H9 (cell line): ENCODE data around the gene SYNGR2. TPM values are rescaled to one million over a fixed set of nuclear protein-coding genes. Genes with fewer than 3 reads are reported as not detected.

ENCODE experiments used
- DNase-seq: peaks from one replicate; pipeline ENCODE4 v3.0.0-alpha.2; 2017
- H2AFZ ChIP-seq: one replicate; pipeline ENCODE4 v1.6.1; 2013; ENCODE audit warnings: mild to moderate bottlenecking, low read length, control low read depth, moderate library complexity
- H2AK5ac ChIP-seq: 2 replicates; pipeline ENCODE4 v1.6.1; 2013; ENCODE audit warnings: low read length, control low read depth, mixed read lengths; ENCODE audit not compliant: insufficient read length
- H2BK120ac ChIP-seq: one replicate; pipeline ENCODE4 v1.6.1; 2013; ENCODE audit warnings: low read depth, mild to moderate bottlenecking, low read length, control low read depth, inconsistent platforms; ENCODE audit not compliant: poor library complexity, severe bottlenecking
- H2BK12ac ChIP-seq: 2 replicates; pipeline ENCODE4 v1.6.1; 2013; ENCODE audit warnings: low read length, control low read depth, mixed read lengths, low read depth; ENCODE audit not compliant: insufficient read length
- H2BK15ac ChIP-seq: 2 replicates; pipeline ENCODE4 v1.6.1; 2013; ENCODE audit warnings: low read depth, low read length, control low read depth
- H2BK20ac ChIP-seq: one replicate; pipeline ENCODE4 v1.6.1; 2013; ENCODE audit warnings: low read depth, mild to moderate bottlenecking, low read length, control low read depth, inconsistent platforms; ENCODE audit not compliant: poor library complexity, severe bottlenecking
- H2BK5ac ChIP-seq: 2 replicates; pipeline ENCODE4 v1.6.1; 2013; ENCODE audit warnings: low read length, control low read depth, mixed read lengths; ENCODE audit not compliant: insufficient read length
- H3K14ac ChIP-seq: 2 replicates; pipeline ENCODE4 v1.6.1; 2013; ENCODE audit warnings: low read length, control low read depth; ENCODE audit not compliant: insufficient read depth
- H3K18ac ChIP-seq: 2 replicates; pipeline ENCODE4 v1.6.1; 2013; ENCODE audit warnings: low read depth, mild to moderate bottlenecking, mixed read lengths, low read length, control low read depth; ENCODE audit not compliant: insufficient read length
- H3K23ac ChIP-seq: 2 replicates; pipeline ENCODE4 v1.6.1; 2013; ENCODE audit warnings: low read length, control low read depth, mixed read lengths, low read depth; ENCODE audit not compliant: insufficient read length
- H3K23me2 ChIP-seq: 2 replicates; pipeline ENCODE4 v1.6.1; 2013; ENCODE audit warnings: low read depth, mild to moderate bottlenecking, mixed read lengths, low read length, control low read depth; ENCODE audit not compliant: insufficient read length, poor library complexity, severe bottlenecking
- H3K27ac ChIP-seq: 2 replicates; pipeline ENCODE4 v1.5.1; 2013; ENCODE audit warnings: low read length, control low read depth, mixed read lengths, low read depth; ENCODE audit not compliant: insufficient read length
- H3K27me3 ChIP-seq: 2 replicates; pipeline ENCODE4 v1.6.1; 2013; ENCODE audit warnings: low read length, control low read depth, inconsistent platforms; ENCODE audit not compliant: insufficient read depth
- H3K4ac ChIP-seq: 2 replicates; pipeline ENCODE4 v1.6.1; 2013; ENCODE audit warnings: low read depth, mild to moderate bottlenecking, control low read depth, inconsistent platforms, low read length, moderate library complexity
- H3K4me1 ChIP-seq: 2 replicates; pipeline ENCODE4 v1.6.1; 2013; ENCODE audit warnings: low read length, control low read depth, inconsistent platforms; ENCODE audit not compliant: insufficient read depth
- H3K4me2 ChIP-seq: 2 replicates; pipeline ENCODE4 v1.6.1; 2013; ENCODE audit warnings: low read length, control low read depth, mixed read lengths; ENCODE audit not compliant: insufficient read length, insufficient read depth
- H3K56ac ChIP-seq: 2 replicates; pipeline ENCODE4 v1.6.1; 2013; ENCODE audit warnings: low read depth, mild to moderate bottlenecking, mixed read lengths, low read length, control low read depth; ENCODE audit not compliant: insufficient read length
- H3K79me1 ChIP-seq: 2 replicates; pipeline ENCODE4 v1.6.1; 2013; ENCODE audit warnings: low read depth, mild to moderate bottlenecking, moderate library complexity, low read length, control low read depth, inconsistent platforms; ENCODE audit not compliant: insufficient read depth, poor library complexity, severe bottlenecking
- H3K79me2 ChIP-seq: 2 replicates; pipeline ENCODE4 v1.6.1; 2013; ENCODE audit warnings: low read length, control low read depth, inconsistent platforms; ENCODE audit not compliant: insufficient read depth
- H3K9ac ChIP-seq: 2 replicates; pipeline ENCODE4 v1.6.1; 2013; ENCODE audit warnings: low read length, control low read depth, mixed read lengths; ENCODE audit not compliant: insufficient read length; ENCODE audit errors: extremely low read depth
- H3K9me3 ChIP-seq: one replicate; pipeline ENCODE4 v1.6.1; 2013; ENCODE audit warnings: low read depth, low read length, inconsistent platforms; ENCODE audit not compliant: control insufficient read depth
- H3T11ph ChIP-seq: one replicate; pipeline ENCODE4 v1.6.1; 2013; ENCODE audit warnings: mild to moderate bottlenecking, low read length, control low read depth, inconsistent platforms
- H4K20me1 ChIP-seq: one replicate; pipeline ENCODE4 v1.6.1; 2013; ENCODE audit not compliant: control insufficient read depth, insufficient read length, insufficient read depth
- H4K5ac ChIP-seq: 2 replicates; pipeline ENCODE4 v1.6.1; 2013; ENCODE audit warnings: low read depth, mild to moderate bottlenecking, mixed read lengths, low read length, control low read depth; ENCODE audit not compliant: insufficient read length
- H4K8ac ChIP-seq: replicated peaks from 2 replicates; pipeline ENCODE4 v1.6.1; 2013; ENCODE audit warnings: low read length, control low read depth, mixed read lengths, low read depth; ENCODE audit not compliant: insufficient read length
- H4K91ac ChIP-seq: 2 replicates; pipeline ENCODE4 v1.6.1; 2013; ENCODE audit warnings: low read depth, mild to moderate bottlenecking, moderate library complexity, mixed read lengths, low read length, control low read depth; ENCODE audit not compliant: insufficient read length
- H3K27ac Mint-ChIP-seq, 3 experiments: 2 replicates in 2 of 3; 3 replicates in 1 of 3; pipeline ENCODE4 v1.8.0; 2020 to 2021; ENCODE audit warnings: mixed read lengths in 3 of 3, mild to moderate bottlenecking in 1 of 3, moderate library complexity in 1 of 3
- H3K27me3 Mint-ChIP-seq: 2 replicates; pipeline ENCODE4 v1.8.0; 2021; ENCODE audit warnings: low read depth, mild to moderate bottlenecking, moderate library complexity, mixed read lengths
- H3K36me3 Mint-ChIP-seq, 3 experiments: 2 replicates in 2 of 3; 3 replicates in 1 of 3; pipeline ENCODE4 v1.8.0; 2020 to 2021; ENCODE audit warnings: low read depth in 3 of 3, mixed read lengths in 3 of 3; ENCODE audit not compliant: insufficient read depth in 1 of 3
- H3K4me1 Mint-ChIP-seq, 2 experiments: 2 replicates each; pipeline ENCODE4 v1.8.0; 2020; ENCODE audit warnings: mixed read lengths in 2 of 2
- H3K4me3 Mint-ChIP-seq, 2 experiments: 2 replicates in 1 of 2; 3 replicates in 1 of 2; pipeline ENCODE4 v1.8.0; 2020 to 2021; ENCODE audit warnings: mild to moderate bottlenecking in 2 of 2, mixed read lengths in 2 of 2, moderate library complexity in 1 of 2
- H3K9me3 Mint-ChIP-seq, 2 experiments: 2 replicates in 1 of 2; 3 replicates in 1 of 2; pipeline ENCODE4 v1.8.0; 2020; ENCODE audit warnings: mild to moderate bottlenecking in 2 of 2, mixed read lengths in 2 of 2, moderate library complexity in 1 of 2
- CTCF ChIP-seq: fragments of 200-600 bp; sonication (generic); conservative IDR thresholded peaks from 3 replicates; pipeline ENCODE4 v1.8.0; 2021; ENCODE audit warnings: antibody characterized with exemption, mild to moderate bottlenecking
- WGBS: extraction: QIAGEN DNeasy Blood & Tissue Kit; methylation state at CpG from one replicate; pipeline ENCODE4 v1.1.7; 2013; ENCODE audit warnings: missing lambda C conversion rate, low lambda C conversion rate, mixed read lengths; ENCODE audit not compliant: insufficient read length; ENCODE audit errors: extremely low coverage; 5-methylcytosine and 5-hydroxymethylcytosine counted together
- total RNA-seq: library from RNA; stranded (reverse); gene quantifications from 2 replicates; pipeline ENCODE4 v1.2.1, GENCODE V29; 2021

The SYNGR2 gene
- total RNA-seq, 1 experiment from 2014 or later: 41.0 TPM

DNA sequence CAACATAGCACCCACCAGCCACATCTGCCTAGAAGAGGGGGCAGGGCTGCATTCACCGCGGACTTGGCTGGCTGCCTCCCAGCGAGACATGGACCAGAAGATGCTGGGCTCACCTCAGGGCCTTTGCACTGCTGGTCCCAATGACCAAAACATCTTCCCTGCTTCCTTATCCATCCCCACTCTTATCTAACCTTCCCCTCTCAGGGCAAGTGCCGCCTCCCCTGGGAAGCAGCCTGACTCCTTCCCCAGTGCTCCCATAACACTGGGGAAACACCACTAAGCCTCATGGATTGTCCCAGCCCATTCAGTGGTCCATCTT, 45.5 kb upstream of the SYNGR2 start:
- H3T11ph ChIP-seq: no peak overlapping the region
- no peaks in the 10 kb centered on the region for H3K9me3 ChIP-seq
- H3K79me1 ChIP-seq: no peaks in the 10 kb centered on the region
- H4K8ac ChIP-seq: no peak overlapping the region
- H3K18ac ChIP-seq: no peak overlapping the region
- H2BK20ac ChIP-seq: no peak overlapping the region
- H4K20me1 ChIP-seq: no peaks in the 10 kb centered on the region
- no peak overlapping the region for H3K27ac ChIP-seq
- H2BK120ac ChIP-seq: no peak overlapping the region
- no peak overlapping the region for H2AK5ac ChIP-seq
- Mint-ChIP-seq H3K4me1 (peaks cover 5 to 12% of the 10 kb centered on the region in 2 experiments), H3K27ac (no peak overlapping the region), H3K36me3 (peaks cover 7 to 28% (median 22%) of the 10 kb centered on the region in 3 experiments), H3K4me3 (no peak overlapping the region), H3K9me3 (no peaks in the 10 kb centered on the region), H3K27me3 (no peaks in the 10 kb centered on the region)
- no peak overlapping the region for H3K4ac ChIP-seq
- no peak overlapping the region for H2BK5ac ChIP-seq
- H3K23me2 ChIP-seq: peaks cover 11% of the 10 kb centered on the region
- H3K23ac ChIP-seq: no peak overlapping the region
- no peak overlapping the region for H4K91ac ChIP-seq
- no peaks in the 10 kb centered on the region for H3K27me3 ChIP-seq
- no peak for DNase-seq
- H3K4me1 ChIP-seq: peaks cover 5% of the 10 kb centered on the region; the same call in 1 of the 2 replicates
- no peaks in the 10 kb centered on the region; the same call in 1 of the 2 replicates for H3K79me2 ChIP-seq
- no peak overlapping the region for H3K4me2 ChIP-seq
- no peak for TF ChIP-seq CTCF
- no peak overlapping the region for H3K9ac ChIP-seq
- no peak overlapping the region for H2BK15ac ChIP-seq
- WGBS: no CpG with 5 or more reads among the region's 4 CpGs
- no peak overlapping the region for H3K56ac ChIP-seq
- H2AFZ ChIP-seq: no peak overlapping the region
- no peak overlapping the region for H4K5ac ChIP-seq
- no peak overlapping the region for H3K14ac ChIP-seq
- H2BK12ac ChIP-seq: no peak overlapping the region
